Superior temporal gyrus (tissue), 1 donor: Measurements from ENCODE around the gene SLC6A16.
"Not testable (repeated sequence)": the region's sequence is repeated elsewhere in the genome, so short reads cannot be mapped to it uniquely, and the experiment has no call there.

Experiments used
- DNase-seq: peaks from one replicate; pipeline ENCODE4 v3.0.0-alpha.2; 2016; ENCODE audit errors: extremely low spot score

The SLC6A16 gene

DNA sequence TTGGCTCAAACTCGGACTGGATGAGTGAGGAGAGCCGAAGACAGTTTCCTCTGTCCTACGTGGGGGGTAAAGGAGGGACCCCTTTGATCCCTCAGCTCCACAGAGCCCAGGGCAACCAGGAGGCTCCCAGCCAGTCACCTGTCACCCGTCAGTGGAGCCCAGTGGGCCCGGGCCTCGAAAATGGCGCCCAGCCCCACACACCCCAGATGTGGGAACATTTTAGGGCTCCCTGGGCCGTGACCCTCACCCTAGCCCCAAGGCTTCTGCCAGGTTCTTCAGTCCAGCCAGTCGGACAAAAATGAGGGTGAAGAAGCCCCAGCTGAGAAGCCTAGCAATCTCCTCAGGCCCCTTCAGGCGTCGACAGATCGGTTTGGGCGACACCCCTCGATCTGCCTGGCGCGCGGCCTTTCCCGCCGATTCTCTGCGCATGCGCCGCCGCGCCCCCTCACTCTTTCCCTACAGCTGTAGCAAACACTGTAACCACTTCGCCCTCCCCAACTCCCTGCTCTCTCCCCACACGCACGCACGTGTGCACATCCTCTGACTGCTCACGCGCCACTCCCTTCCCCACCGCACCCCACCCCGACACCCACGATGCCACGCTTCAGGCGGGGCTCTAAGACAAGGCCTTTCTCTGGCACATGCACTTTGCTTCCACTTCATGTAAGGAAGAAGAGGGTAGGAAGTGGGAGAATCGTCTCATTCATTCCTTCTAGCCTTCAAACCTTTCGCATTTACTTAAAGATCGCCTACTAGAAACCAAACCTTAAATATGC is at the start of gene SLC6A16:
Gene SLC6A16, minus strand, starts transcription at position 391 of the 776 bp plus-strand sequence. CDS start 13,844 bp downstream, outside the sequence.
- DNase-seq, result no peak

DNA sequence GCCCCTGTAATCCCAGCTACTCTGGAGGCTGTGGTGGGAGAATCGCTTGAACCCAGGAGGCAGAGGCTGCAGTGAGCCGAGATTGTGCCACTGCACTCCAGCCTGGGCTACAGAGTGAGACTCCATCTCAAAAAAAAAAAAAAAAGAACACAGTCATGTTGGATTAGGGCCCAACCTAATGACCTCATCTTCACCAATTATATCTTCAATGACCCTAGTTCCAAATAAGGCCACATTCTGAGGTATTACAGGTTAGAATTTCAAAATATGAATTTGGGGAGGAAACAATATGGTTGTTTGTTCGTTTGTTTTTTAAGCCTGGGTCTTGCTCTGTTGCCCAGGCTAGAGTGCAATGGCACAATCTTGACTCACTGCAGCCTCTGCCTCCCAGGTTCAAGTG is 48.2 kb upstream of the SLC6A16 start:
- DNase-seq, result not testable (repeated sequence)

DNA sequence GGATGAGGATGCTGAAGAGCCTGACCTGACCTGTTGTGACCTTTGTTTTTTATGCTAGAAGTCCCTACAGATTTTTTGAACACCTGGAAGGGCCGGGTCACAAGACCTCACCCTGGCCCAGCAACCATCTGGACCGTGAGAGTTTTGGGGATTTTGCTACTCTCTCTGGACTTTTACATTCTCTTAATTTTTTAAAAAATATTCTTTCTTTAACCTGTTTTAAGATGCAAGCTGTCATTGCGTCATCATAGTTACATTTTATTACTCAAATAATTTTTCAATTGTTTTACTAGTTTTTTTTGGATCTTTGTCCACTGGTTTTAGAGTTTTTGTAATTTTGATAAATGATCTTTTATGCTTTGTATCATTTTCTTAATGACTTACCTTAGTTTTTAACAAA is 46.2 kb upstream of the SLC6A16 start:
- DNase-seq, result no peak

GRCh38 chr19:49368711-49369358 is 43.8 kb upstream of the SLC6A16 start:
- DNase-seq, result no peak

DNA sequence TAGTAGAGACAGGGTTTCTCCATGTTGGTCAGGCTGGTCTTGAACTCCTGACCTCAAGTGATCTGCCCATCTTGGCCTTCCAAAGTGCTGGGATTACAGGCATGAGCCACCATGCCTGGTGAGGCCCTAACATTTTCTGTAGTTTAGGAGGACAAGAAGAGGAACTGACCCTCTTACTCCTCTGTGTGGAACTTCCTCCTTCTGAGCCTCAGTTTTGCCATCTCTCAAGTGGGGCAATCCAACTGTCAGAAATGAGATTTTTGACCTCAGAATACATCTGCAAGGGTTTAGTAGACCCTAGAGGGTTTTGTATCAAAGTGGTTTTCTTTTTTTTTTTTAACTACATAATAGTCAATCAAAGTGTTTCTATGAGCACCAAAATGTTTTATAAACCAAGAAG is 41.1 kb upstream of the SLC6A16 start:
- no peak for DNase-seq

GRCh38 chr19:49364083-49364737 is 39.2 kb upstream of the SLC6A16 start:
- DNase-seq, result no peak

DNA sequence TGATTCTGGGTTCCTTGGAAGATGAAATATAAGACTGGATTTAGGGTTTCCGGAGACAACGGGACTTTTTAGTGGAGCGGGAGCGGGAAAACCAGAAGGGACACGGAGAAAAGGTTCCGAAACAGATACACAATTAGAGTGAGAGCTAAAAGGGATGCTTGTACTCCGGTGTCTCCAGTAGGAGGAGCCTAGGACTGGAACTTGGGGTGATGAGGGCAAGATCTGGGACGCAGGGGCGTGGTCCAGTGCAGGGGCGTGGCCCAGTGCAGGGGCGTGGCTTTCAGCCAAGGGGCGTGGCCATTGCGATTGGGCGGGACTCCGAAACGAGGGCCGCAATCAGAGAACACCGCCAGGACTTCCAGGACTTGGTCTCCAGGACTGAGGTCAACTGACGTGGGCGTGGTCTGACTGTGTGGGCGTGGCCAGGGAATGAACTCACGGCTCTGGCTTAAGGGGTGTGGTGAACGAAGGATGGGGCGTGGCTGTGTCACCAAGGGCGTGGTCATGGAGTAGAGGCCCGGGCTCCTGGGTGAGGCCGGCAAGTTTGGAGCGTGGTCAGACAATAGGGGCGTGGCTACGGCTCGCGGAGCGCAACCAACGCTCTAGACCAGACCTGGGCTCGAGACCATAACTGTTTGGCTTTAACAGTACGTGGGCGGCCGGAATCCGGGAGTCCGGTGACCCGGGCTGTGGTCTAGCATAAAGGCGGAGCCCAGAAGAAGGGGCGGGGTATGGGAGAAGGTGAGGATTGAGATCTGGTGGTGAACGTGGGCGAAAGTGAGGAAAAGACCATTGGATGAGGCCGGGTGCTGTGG is 38.5 kb upstream of the SLC6A16 start, which contains the start of gene DKKL1:
Gene DKKL1, plus strand, starts transcription at position 610 of the 815 bp plus-strand sequence. Its CDS starts 122 bp downstream, at position 732.
- no peak for DNase-seq

DNA sequence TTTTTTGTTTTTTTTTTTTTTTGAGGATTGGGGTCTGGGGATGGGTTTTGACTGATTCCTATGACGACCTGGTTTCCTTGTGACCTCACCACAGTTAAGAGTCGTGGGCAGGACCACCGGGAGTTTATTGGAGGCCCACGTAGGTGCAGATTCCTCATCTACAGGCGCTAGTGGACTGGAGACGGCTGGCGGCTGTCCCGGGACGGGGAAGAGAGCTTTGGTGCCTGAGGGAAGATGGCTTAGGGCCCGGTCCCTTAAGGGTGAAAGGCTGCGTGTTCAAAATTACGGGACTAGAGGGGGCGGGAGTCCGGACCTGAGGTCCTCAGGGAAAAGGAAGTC is 37.9 kb upstream of the SLC6A16 start:
- no peak for DNase-seq

DNA sequence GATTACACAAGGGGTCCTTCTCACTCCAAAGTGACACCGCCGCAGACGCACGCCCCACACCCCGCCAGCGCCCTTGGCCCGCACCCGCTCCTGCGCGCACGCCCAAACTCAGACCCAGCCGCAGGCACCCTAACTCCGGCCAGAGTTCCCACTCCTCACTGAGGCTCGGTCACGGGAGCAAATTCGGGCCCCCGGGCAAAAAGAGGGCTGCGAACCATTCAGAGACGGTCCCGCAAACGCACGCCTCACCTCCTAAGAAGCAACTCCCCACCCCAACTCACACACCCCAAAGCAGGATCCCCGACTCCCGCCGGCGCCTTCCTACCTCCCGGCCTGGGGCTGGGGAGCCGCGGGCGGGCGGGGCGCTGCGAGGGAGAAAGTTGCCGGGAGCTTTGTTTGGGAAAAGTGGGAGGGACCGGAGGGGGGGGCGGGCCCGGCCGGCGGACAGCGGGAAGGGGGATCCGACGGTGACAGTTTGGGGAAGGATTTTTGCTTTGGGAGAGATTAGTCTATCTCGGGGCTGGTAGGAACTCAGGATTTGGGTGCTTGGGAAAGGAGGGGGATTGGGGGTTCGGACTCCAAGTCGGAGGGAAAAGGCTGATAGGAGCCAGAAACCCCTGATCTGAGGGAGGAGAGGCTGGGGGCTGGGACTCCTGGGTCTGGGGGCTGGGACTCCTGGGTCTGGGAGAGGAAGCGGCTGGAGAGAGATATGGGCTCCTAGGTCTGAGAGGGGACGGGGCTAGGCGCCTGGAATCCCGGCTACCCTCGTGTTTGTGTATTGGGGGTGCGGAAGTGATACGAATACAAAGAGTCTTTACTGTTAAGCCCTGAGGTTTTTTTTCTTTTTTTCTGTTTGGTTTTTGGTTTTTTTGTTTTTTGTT is 37.3 kb upstream of the SLC6A16 start, which contains the start of gene TEAD2:
Gene TEAD2, minus strand, starts transcription at position 369 of the 881 bp plus-strand sequence. CDS start 2,341 bp downstream, outside the sequence.
- no peak for DNase-seq

GRCh38 chr19:49361438-49362047 is 36.6 kb upstream of the SLC6A16 start:
- DNase-seq, result no peak

- DNase-seq, result no peak
Observed at GRCh38 chr19:49359851-49360820, 35.1 kb upstream of the SLC6A16 start.

DNA sequence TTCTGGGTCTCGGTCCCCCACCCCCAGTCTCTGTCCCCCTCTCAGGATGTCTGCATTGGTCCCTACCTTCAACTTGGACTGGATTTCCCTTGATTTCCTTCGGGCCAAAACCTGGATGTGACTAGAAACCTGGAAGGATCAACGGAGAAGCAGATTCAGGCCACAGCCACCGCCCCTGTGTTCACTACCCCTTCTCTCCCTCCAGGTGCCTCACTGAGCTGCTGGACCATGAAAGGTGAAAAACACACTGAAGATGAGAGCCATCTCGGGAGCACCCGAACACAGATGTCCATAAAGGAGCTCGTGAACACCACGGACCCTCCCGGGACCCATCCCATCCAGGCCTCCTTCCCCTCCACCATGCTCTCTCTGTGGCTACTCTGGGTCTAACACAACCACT is 32.2 kb upstream of the SLC6A16 start:
- no peak for DNase-seq

- no peak for DNase-seq
Observed at GRCh38 chr19:49356382-49356781, 31.4 kb upstream of the SLC6A16 start.

DNA sequence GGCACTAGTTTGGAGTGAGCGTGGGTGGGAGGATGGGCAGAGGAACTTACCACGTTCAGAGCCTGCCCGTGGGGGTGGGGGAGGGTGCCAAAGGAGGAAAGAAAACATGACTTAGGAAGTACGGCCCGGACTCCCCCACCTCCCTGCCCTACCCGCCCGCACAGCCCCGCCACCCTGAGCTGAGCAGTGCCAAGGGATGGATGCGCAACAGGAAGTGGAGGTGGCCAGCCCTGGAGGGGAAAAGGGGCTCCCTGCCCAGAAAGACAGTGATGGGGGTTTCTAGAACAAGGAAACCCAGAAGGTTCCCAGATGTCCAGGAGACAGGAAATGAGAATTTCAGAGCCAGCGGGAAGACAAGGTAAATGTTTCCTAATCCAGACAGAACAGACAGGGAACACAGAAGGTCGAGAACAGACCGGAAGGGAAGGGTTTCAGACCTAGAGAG is 30.9 kb upstream of the SLC6A16 start:
- no peak for DNase-seq

DNA sequence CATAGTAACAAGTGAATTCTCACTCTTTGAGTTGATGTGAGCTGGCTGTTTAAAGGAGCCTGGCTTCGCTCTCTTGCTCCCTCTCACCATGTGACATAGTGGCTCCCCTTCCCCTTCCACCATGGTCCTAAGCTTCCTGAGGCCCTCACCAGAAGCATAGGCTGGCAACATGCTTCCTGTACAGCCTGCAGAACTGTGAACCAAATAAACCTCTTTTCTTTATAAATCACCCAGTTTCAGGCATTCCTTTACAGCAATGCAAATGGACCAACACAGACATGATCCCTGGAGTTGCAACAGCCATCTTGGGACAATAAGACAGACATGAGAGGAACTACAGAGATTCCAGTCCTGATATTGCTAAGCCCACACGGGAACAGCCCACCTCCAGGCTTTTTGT is 24.6 kb upstream of the SLC6A16 start:
- no peak for DNase-seq

GRCh38 chr19:49348305-49349189 is 23.6 kb upstream of the SLC6A16 start:
- DNase-seq, result no peak

GRCh38 chr19:49347835-49348234 is 22.8 kb upstream of the SLC6A16 start:
- DNase-seq, result peak; percentile 45

GRCh38 chr19:49347191-49347590 is 22.2 kb upstream of the SLC6A16 start:
- DNase-seq, result no peak
